Sigmoid colon (tissue), 4 donors: Measurements from ENCODE around the gene TMEM256.

Source experiments
- CTCF ChIP-seq, 4 experiments: fragments of 450-650 bp in 3 of 4; fragments of 200-600 bp in 1 of 4; IDR thresholded peaks; one replicate each; pipeline ENCODE4 v1.5.1; 2016 to 2019; ENCODE audit warnings: antibody characterized with exemption in 4 of 4, mild to moderate bottlenecking in 3 of 4, moderate library complexity in 2 of 4
- EP300 ChIP-seq, 4 donors: sonication (generic); formaldehyde crosslinking; IDR thresholded peaks; one replicate each; pipeline ENCODE4 v1.6.1; 2017; ENCODE audit warnings: antibody characterized with exemption in 4 of 4
- POLR2A ChIP-seq, 2 donors: fragments of 450-650 bp; IDR thresholded peaks; one replicate each; pipeline ENCODE4 v1.6.1; 2016; ENCODE audit warnings: antibody characterized with exemption in 2 of 2, mild to moderate bottlenecking in 2 of 2, moderate library complexity in 2 of 2
- POLR2AphosphoS5 ChIP-seq, 4 donors: sonication (generic); formaldehyde crosslinking; IDR thresholded peaks; one replicate each; pipeline ENCODE4 v1.6.1; 2017; ENCODE audit warnings: antibody characterized with exemption in 4 of 4

- TF ChIP-seq CTCF (IDR thresholded peaks at IDR 0.05): no peak
- no peak for TF ChIP-seq POLR2A (IDR thresholded peaks at IDR 0.05)
- no peak for TF ChIP-seq POLR2AphosphoS5 (IDR thresholded peaks at IDR 0.05)
- no peak for TF ChIP-seq EP300 (IDR thresholded peaks at IDR 0.05)
Observed at GRCh38 chr17:7438656-7439460, 35.0 kb upstream of the TMEM256 start.
